Lower leg skin (tissue), 4 donors: ENCODE measurements around the gene PLOD1. TPM values are rescaled to one million over a fixed set of nuclear protein-coding genes. Genes with fewer than 3 reads are reported as not detected.
"Not testable (repeated sequence)": the region's sequence is repeated elsewhere in the genome, so short reads cannot be mapped to it uniquely, and the experiment has no call there.

ENCODE experiments used
- DNase-seq, 2 donors: peaks; one replicate each; pipeline ENCODE4 v3.0.0-alpha.2; 2019; ENCODE audit warnings: low spot score in 2 of 2
- H3K4me3 ChIP-seq: fragments of 200-600 bp; sonication (generic); 2 replicates; pipeline ENCODE4 v1.5.1; 2017; ENCODE audit warnings: mild to moderate bottlenecking, low read depth; ENCODE audit not compliant: poor library complexity, severe bottlenecking
- POLR2A ChIP-seq, 2 donors: fragments of 450-650 bp; IDR thresholded peaks; one replicate each; pipeline ENCODE4 v1.6.1; 2016 to 2017; ENCODE audit warnings: antibody characterized with exemption in 2 of 2, mild to moderate bottlenecking in 1 of 2, moderate library complexity in 1 of 2
- WGBS, 2 donors: methylation state at CpG; one replicate each; pipeline ENCODE4 v1.1.5; 2018; 5-methylcytosine and 5-hydroxymethylcytosine counted together
- intact Hi-C: fragments of 100-400 bp; cut with DNase I; formaldehyde crosslinking; loops from one replicate; pipeline ENCODE4 v1.15.0; 2023; ENCODE audit warnings: low total_unique reads
- total RNA-seq, 4 donors: library from RNA; depleted of rRNA; stranded (reverse); fragments of >200 nt; gene quantifications; one replicate each; pipeline ENCODE4 v1.1.0, GENCODE V29; 2016
- TF ChIP-seq, protein P1 (sequence below), 3 donors: fragments of 450-650 bp; IDR thresholded peaks; one replicate each; pipeline ENCODE4 v1.5.1; 2016; ENCODE audit warnings: antibody characterized with exemption in 3 of 3, mild to moderate bottlenecking in 3 of 3, moderate library complexity in 2 of 3

Gene PLOD1
- total RNA-seq, 4 donors from 2014 or later, result 26.5 to 54.0 (median 41.3) TPM

DNA sequence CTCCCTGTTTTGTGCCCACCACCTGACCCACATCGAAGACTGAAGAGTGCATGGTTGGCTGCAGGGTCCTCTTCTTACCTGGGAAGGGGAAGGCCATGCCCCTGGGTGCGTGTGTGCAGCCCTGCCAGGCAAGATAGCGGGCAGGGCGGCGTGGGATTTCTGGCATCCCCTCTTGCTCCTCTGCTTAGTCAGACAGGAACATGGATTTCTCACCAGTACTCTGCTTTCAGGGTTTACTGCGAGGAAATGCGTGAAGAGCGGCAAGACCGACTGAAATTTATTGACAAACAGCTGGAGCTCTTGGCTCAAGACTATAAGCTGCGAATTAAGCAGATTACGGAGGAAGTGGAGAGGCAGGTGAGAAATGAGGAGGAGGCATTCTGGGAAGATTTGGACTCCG is 69.2 kb downstream of the PLOD1 start:
- 92 to 94% methylated on average over 12 of the region's 12 CpGs for WGBS, 2 donors
- H3K4me3 ChIP-seq, result no peak overlapping the region
- TF ChIP-seq POLR2A (IDR thresholded peaks at IDR 0.05), result no peak
- TF ChIP-seq, protein P1, sequence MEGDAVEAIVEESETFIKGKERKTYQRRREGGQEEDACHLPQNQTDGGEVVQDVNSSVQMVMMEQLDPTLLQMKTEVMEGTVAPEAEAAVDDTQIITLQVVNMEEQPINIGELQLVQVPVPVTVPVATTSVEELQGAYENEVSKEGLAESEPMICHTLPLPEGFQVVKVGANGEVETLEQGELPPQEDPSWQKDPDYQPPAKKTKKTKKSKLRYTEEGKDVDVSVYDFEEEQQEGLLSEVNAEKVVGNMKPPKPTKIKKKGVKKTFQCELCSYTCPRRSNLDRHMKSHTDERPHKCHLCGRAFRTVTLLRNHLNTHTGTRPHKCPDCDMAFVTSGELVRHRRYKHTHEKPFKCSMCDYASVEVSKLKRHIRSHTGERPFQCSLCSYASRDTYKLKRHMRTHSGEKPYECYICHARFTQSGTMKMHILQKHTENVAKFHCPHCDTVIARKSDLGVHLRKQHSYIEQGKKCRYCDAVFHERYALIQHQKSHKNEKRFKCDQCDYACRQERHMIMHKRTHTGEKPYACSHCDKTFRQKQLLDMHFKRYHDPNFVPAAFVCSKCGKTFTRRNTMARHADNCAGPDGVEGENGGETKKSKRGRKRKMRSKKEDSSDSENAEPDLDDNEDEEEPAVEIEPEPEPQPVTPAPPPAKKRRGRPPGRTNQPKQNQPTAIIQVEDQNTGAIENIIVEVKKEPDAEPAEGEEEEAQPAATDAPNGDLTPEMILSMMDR (IDR thresholded peaks at IDR 0.05), result no peak
- intact Hi-C loops, result no loop called here
- no peak for DNase-seq

DNA sequence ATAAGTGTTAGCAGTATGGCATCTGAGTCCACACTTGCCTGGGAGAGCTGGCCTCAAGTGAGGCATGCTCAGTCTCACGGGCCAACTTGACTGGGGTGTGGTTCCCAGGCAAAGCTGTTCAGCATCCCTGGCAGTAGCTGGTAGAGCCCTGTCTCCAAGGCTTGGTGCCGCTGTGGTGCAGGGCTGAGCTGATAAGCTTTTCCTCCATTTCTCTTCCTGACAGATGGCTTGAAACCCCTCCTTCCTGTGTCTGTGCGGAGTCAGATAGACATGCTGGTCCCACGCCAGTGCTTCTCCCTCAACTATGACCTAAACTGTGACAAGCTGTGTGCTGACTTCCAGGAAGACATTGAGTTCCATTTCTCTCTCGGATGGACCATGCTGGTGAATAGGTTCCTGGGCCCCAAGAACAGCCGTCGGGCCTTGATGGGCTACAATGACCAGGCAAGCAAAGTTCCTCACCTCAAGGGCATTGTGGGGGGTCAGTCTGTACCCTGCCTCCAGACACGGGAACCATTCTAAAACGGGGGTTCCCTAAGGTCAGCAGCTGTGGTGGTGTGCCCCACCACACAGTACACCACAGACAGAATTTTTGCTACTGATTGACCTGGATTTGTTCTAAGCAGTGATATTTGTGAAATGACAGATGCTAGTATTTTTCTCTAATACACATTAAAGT is 71.1 kb downstream of the PLOD1 start:
- WGBS, 2 donors, result 81% methylated on average over 9 of the region's 9 CpGs
- no peak for TF ChIP-seq POLR2A (IDR thresholded peaks at IDR 0.05)
- TF ChIP-seq, protein P1 (IDR thresholded peaks at IDR 0.05), result no peak
- no peak for DNase-seq
- intact Hi-C loops, result no loop called here
- no peak overlapping the region for H3K4me3 ChIP-seq

DNA sequence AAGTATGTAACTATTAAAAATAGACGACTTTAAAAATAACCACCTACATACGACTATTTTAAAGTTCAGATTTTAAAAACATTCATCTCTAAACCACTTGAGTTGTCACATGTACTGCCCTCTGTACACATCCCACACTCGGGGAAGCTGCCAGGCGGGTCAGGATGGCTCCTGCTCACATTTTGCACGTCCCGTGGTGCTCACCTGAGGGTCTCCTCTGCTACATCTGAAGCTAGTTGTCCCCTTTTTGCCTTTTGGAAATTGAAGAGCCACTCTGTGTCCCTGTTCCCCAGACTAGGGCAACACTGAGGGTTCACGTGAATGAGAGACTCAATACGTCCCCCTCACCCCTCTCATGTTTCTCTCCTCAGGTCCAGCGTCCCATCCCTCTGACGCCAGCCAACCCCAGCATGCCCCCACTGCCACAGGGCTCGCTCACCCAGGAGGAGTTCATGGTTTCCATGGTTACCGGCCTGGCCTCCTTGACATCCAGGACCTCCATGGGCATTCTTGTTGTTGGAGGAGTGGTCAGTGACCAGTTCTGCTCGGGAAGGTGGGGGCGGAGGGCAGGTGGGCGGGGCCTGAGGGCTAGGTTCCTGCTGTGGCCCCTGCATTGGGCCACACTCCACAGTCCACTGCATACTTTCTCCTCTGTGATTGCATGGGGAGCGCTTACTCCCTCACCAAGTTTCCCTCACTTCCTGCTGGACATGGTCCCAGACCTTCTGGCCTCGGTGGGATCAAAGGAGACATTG is 71.8 kb downstream of the PLOD1 start:
- intact Hi-C loops, result no loop called here
- 89 to 92% methylated on average over 17 of the region's 17 CpGs for WGBS, 2 donors
- DNase-seq, result no peak
- no peak for TF ChIP-seq POLR2A (IDR thresholded peaks at IDR 0.05)
- TF ChIP-seq, protein P1 (IDR thresholded peaks at IDR 0.05), result no peak
- no peak overlapping the region for H3K4me3 ChIP-seq

DNA sequence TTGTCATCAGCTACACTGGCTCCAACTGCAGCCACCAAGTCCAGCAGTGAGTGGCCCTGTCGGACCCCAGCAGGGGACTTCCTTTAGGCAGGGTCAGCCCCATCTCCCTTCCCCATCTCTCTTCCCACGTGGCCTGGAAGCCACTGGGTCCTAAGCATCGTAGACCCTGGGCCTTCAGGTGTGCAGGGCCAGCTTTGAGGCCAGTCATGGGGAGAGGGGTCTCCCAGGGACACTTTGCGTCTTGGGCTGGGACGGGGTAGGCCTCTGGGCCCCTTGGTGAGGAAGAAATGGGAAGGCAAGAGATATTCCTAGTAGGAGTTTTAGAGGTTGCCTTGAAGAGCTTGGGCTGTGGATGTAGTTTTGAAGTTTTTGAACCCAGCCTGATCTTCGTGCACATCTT is 72.7 kb downstream of the PLOD1 start:
- intact Hi-C loops, result no loop called here
- TF ChIP-seq, protein P1 (IDR thresholded peaks at IDR 0.05), result no peak
- no peak for TF ChIP-seq POLR2A (IDR thresholded peaks at IDR 0.05)
- no peak for DNase-seq
- WGBS, 2 donors, result 90 to 92% methylated on average over 5 to 6 of the region's 6 CpGs
- no peak overlapping the region for H3K4me3 ChIP-seq

DNA sequence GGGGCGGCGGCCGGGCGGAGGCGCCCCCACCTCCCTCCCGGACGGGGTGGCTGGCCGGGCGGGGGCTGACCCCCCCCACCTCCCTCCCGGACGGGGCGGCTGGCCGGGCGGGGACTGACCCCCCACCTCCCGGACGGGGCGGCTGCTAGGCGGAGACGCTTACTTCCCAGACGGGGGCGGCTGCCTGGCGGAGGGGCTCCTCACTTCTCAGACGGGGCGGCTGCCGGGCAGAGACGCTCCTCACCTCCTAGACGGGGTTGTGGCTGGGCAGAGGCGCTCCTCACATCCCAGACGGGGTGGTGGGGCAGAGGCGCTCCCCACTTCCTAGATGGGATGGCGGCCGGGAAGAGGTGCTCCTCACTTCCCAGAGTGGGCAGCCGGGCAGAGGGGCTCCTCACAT is 73.8 kb downstream of the PLOD1 start:
- H3K4me3 ChIP-seq, DNase-seq, intact Hi-C loops: not testable (repeated sequence)
- WGBS, 2 donors, result 90 to 93% methylated on average over 12 to 26 of the region's 33 CpGs

DNA sequence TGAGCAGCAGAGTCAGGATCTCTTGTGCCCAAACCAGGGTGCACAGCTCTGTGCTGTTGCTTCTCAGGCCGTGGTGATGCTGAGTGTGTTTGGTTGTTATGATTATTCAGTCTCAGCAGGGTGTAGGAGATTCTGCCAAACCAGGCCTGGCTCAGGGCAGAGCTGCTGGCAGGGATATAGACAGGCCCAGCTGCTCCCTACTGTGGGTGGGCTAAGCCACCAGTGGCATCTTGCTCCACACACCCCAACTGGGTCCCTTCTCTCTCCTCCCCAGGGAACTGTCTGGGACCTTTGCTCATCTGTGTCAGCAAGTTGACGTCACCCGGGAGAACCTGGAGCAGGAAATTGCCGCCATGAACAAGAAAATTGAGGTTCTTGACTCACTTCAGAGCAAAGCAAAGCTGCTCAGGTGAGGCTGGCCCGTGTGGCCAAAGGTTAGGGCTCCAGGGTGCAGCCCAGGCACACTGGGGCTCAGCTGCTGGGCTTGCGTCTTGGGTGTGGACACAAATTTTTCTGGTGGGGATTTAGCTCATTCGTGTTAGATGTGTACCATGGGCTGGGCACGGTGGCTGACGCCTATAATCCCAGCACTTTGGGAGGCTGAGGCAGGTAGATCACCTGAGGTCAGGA is 74.9 kb downstream of the PLOD1 start:
- TF ChIP-seq, protein P1 (IDR thresholded peaks at IDR 0.05), result no peak
- no peak for TF ChIP-seq POLR2A (IDR thresholded peaks at IDR 0.05)
- 92 to 94% methylated on average over 9 of the region's 9 CpGs for WGBS, 2 donors
- DNase-seq, result no peak
- intact Hi-C loops, result no loop called here
- H3K4me3 ChIP-seq, result no peak overlapping the region
